Measurements from ENCODE around the gene MUC7.
A peak's percentile ranks its signal among the peaks of the same experiment; 100 is the strongest.
"Not testable (repeated sequence)": the region's sequence is repeated elsewhere in the genome, so short reads cannot be mapped to it uniquely, and the experiment has no call there.

The MUC7 gene

GRCh38 chr4:70471897-70472296, at the start of gene MUC7:
TSS of gene MUC7 (plus strand) at chr4:70472197. CDS start at chr4:70474022, 1,825 bp downstream.
- DNase-seq: no peak

- DNase-seq: no peak
Measured at GRCh38 chr4:70425306-70425705, 46.7 kb upstream of the MUC7 start.

GRCh38 chr4:70426789-70427188, 45.2 kb upstream of the MUC7 start:
- no peak for DNase-seq

DNA sequence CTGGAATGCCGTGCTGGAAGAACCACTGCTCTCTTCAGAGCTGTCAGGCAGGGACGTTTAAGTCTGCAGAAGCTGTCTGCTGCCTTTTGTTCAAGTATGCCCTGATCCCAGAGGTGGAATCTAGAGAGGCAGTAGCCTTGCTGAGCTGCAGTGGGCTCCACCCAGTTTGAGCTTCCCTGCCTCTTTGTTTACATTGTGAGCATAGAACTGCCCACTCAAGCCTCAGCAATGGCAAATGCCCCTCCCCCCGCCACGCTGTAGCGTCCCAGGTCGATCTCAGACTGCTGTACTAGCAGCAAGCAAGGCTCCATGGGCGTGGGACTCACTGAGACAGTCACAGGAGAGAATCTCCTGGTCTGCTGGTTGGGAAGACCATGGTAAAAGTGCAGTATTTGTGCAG, 34.8 kb upstream of the MUC7 start:
- no peak for DNase-seq

- DNase-seq: no peak
Measured at GRCh38 chr4:70442474-70442873, 29.5 kb upstream of the MUC7 start.

GRCh38 chr4:70443329-70443728, 28.7 kb upstream of the MUC7 start:
- DNase-seq: no peak

DNA sequence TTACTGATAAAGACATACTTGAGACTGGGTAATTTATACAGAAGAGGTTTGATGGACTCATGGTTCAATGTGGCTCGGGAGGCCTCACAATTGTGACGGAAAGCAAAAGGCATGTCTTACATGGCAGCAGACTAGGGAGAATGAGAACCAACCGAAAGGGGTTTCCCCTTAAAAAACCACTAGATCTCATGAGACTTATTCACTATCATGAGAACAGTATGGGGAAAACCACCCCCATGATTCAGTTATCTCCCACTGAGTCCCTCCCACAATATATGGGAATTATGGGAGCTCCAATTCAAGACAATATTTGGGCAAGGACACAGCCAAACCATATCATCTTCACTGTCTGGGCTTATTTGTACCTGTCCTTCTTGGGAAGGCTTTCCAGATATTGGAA, 22.8 kb upstream of the MUC7 start:
- no peak for DNase-seq

DNA sequence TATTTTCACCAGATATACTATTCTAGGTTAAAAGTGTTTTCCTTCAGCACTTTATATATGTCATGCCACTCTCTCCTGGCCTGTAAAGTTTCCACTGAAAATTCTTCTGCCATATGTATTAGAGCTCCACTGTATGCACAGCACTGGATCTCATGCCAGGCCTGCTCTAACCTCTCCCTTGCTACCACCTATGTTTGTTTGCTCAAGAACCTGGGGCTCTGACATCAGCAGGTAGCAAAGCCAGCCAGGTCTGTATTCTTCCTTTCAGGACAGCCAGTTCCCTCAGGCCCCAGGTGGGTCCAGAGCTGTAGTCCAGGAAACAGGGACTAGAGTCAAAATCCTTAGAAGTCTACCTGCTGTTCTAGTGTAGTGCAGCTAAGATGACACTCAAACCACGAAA, 19.1 kb upstream of the MUC7 start:
- DNase-seq: no peak

- DNase-seq: no peak
Measured at GRCh38 chr4:70463335-70463734, 8.7 kb upstream of the MUC7 start.

DNA sequence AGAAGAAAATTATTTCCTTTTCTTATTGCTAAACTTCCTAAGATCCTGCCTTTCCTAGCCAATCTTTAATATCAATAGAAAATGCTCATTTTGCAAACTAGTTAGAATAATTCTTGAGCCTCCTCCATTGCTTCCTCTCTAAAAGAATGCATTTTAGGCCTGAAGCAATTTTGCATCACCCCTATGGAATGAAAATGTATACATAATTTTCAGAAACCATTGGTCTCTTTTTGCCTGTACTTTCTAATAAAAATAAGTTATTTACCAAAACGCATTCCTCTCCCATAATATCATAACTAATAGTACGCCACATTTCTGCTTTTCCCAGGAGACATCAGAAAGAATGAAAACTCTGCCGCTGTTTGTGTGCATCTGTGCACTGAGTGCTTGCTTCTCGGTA, 1.7 kb downstream of the MUC7 start:
- no peak for DNase-seq

DNA sequence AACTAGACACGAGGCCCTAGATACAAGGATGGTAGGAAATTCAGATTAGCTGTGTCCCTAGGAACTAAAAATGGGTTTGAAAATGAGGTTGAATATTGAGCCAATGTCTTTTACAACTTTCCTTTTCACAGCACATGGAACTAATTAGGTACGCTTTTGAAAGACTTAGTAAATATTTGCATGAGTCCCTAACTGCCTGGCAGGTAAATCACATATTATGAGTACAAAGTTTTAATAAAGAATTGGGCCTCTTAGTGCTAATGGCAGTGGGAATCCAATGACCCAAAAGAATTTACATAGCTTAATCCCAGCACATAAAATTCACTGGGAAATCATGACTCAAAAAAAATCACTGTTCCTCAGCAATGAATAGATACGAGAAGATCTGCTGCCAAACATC, 16.8 kb downstream of the MUC7 start:
- DNase-seq: no peak

- DNase-seq: no peak
Measured at GRCh38 chr4:70496231-70496630, 24.2 kb downstream of the MUC7 start.

- DNase-seq: not testable (repeated sequence)
Measured at GRCh38 chr4:70501838-70502237, 29.8 kb downstream of the MUC7 start.

DNA sequence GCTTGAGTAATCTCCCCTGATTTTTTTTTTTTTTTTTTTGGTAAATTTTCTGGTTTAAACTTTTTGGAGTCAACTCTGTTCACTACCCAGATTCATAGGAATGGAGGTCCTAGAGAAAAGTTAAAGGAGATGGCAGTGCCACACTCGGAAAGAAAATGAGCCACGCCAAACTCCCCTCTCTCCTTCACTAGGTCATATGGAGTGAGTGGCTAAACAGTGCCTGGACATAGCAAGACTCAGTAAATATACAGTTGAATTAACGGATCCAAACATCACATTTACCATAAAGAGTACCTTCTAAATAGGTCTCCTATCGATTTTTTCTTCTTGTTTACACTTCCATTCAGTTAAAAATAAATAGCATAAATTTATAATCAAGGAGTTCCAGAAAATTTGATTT, 32.7 kb downstream of the MUC7 start:
- DNase-seq: no peak

GRCh38 chr4:70505151-70505748, 33.3 kb downstream of the MUC7 start:
- peak in 5 of 6 experiments; percentile 15 to 28 (median 19) for DNase-seq

GRCh38 chr4:70508801-70509200, 36.8 kb downstream of the MUC7 start:
- DNase-seq: no peak

DNA sequence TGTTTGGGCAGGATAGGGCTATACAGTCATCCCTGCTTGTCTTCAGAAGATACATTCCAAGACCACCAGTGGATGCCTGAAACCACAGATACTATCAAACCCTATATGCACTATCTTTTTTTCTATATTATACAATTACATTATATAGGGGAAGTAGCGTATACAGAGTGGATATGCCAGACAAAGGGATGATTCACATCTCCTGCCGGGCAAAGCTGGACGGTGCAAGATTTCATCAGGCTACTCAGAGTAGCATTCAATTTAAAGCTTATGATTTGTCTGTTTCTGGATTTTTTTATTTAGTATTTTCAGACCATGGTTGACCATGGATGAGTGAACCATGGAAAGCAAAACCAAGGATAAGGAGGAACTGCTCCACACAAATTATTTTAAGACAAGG, 39.4 kb downstream of the MUC7 start:
- DNase-seq: no peak

DNA sequence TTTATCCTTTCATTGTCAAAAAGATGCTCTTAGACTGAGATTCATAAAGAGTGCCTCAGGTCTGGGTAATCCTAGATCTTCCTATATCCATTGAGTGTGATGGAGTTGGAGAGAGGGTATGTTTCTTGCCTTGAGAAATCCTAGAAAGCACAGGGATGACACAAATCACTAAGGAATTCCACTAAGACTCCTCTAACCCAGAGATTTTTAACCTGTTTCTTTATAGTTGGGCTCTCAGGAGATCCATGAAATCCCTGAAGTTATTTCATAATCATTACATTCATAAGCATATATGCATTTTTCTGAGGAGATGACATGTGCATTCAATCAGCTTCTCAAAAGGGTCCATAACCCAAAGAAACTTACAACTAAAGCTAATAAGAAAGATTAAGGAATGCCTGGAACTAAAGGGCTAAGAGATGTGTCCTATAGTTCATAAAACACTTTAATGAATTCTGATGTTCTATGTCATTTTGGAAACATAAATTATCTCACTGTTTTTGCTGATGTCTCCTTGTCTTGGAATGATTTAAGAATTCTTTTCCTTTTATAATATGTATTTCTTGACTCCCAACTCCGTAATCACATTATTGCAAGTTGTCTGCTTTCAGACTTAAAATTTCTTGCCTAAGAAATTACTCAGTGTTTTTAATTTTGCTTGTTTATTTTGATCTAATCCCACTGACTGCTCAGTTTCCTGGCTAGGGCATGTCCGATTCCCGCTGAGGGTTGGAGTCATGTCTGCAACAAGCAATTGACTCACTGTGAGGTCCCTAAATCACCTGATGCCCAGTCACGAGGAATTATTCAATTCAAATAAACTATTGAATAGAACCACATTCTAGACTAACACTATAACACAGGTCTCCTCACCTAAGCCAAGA, 43.6 kb downstream of the MUC7 start:
- DNase-seq: no peak

- DNase-seq: no peak
Measured at GRCh38 chr4:70518269-70518668, 46.3 kb downstream of the MUC7 start, which contains the start of gene AMTN. TSS of gene AMTN (plus strand) at chr4:70518569. CDS start at chr4:70518778, 209 bp downstream.

GRCh38 chr4:70518716-70519115, 46.7 kb downstream of the MUC7 start:
- no peak for DNase-seq

DNA sequence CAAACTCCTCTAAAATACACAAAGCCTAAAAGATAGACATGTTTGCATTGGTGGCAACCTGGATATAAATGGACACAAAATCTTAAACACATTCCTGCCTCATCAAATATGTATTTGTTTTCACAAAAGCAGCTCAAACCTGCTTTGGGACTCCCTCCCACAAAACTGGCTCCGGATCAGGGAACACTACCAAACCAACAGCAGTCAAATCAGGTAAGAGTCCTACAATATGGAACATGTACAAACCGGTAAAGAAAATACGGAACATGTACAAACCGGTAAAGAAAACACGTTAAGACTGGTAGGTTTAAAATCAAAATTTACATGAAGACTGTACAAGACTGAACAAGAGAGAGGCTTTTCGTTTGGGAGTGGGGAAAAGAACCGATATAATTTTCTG, 50.6 kb downstream of the MUC7 start:
- no peak for DNase-seq

- no peak for DNase-seq
Measured at GRCh38 chr4:70530997-70531396, 59.0 kb downstream of the MUC7 start.

DNA sequence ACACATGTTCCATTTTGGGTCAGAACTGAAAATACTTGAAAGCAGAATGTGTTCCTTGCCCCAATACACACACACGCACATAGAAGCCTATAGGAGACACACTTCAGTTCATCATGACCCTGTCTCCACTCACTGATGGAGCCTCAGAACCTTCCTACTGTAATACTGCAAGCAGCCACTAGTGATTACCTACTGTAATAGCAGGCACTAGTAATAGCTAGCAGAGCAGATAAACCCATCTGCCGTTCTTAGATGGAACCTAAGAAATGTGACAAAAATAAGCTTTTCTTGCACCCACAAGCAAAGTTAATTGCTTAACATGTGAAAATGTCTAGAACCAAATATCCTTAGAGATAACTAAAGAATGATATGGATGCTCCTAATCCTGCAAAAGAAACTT, 60.0 kb downstream of the MUC7 start:
- DNase-seq: no peak
